K562 (cell line): Measurements from ENCODE around the gene ZBTB20.

ENCODE experiments used
- EZH2 ChIP-seq: IDR thresholded peaks from 2 replicates; pipeline ENCODE4 v1.6.1; 2012; ENCODE audit warnings: low read depth, mild to moderate bottlenecking, inconsistent platforms, low read length, borderline replicate concordance
- HNRNPLL ChIP-seq: fragments of 200-400 bp; formaldehyde crosslinking; IDR thresholded peaks from 2 replicates; pipeline ENCODE4 v1.6.1; 2017; ENCODE audit warnings: low read length, low read depth, mild to moderate bottlenecking; ENCODE audit not compliant: poor library complexity, severe bottlenecking
- MAFF ChIP-seq: IDR thresholded peaks from 2 replicates; pipeline ENCODE4 v1.6.1; 2012; ENCODE audit warnings: low read length, improper control_type of control experiment
- SMARCA5 ChIP-seq: fragments of 450-650 bp; IDR thresholded peaks from 2 replicates; pipeline ENCODE4 v1.6.1; 2016
- ZZZ3 ChIP-seq: fragments of 450-650 bp; IDR thresholded peaks from 2 replicates; pipeline ENCODE4 v1.6.1; 2016; ENCODE audit warnings: antibody characterized with exemption, mild to moderate bottlenecking, moderate library complexity

- TF ChIP-seq SMARCA5, result no peak
- no peak for TF ChIP-seq HNRNPLL
- TF ChIP-seq EZH2, result no peak
- no peak for TF ChIP-seq MAFF
- no peak for TF ChIP-seq ZZZ3
Observed at GRCh38 chr3:115156046-115156654, 9.1 kb upstream of the ZBTB20 start.
